Activated T-helper 1 cell treated with Interleukin-2 at 50 U/mL for 16 hours (primary cell): ENCODE measurements around the gene ITPR1.
"Not testable (repeated sequence)": the region's sequence is repeated elsewhere in the genome, so short reads cannot be mapped to it uniquely, and the experiment has no call there.

ENCODE experiments used
- DNase-seq: peaks from one replicate; pipeline ENCODE4 v3.0.0-alpha.2; 2020; ENCODE audit warnings: low read depth

ITPR1 gene

GRCh38 chr3:4758957-4759656 lies 266.0 kb downstream of the ITPR1 start:
- DNase-seq, result no peak

- DNase-seq, result no peak
Measured at GRCh38 chr3:4759689-4760312, 266.7 kb downstream of the ITPR1 start.

DNA sequence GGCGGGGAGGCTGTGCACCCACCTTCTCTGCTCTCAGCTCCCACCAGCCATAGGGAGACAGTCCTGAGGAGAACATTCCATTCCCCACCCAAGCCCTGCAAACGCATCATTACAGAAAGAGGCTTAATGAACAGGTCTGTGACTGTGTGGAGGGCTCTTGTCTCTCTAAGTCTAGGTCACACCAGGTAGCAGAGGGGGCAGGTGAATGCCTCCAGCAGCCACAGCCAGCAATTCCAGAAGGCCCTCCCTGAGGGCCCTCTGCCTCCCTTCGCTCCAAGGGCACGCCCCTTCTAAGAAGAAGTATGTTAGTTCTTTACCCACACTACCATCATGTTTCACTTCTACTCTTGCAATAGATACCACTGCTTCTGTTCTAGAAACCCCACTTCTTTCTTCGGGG lies 268.6 kb downstream of the ITPR1 start:
- DNase-seq, result no peak

DNA sequence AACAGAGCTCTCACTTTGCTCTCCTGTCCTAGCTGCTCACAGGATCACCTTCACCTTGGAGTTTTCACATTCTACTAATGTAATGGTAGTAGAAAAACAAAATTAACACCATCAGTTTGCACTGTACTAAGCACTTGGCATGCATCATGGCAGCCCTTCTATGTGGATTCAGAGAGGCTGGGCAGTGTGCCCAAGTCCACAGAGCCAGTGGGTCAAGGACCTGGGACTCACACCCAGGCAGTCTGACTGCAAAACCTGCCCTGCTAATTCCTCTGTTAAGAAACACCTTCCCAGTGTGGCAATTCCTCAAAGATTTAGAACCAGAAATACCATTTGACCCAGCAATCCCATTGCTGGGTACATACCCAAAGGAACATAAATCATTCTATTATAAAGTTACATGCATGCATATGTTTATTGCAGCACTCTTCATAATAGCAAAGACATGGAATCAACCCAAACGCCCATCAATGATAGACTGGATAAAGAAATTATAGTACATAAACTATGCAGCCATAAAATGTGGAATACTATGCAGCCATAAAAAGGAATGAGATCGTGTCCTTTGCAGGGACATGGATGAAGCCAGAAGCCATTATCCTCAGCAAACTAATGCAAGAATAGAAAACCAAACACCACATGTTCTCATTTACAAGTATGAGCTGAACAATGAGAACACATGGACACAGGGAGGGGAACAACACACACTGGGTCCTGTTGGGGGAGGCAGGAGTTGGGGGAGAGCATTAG lies 269.5 kb downstream of the ITPR1 start:
- DNase-seq, result not testable (repeated sequence)

DNA sequence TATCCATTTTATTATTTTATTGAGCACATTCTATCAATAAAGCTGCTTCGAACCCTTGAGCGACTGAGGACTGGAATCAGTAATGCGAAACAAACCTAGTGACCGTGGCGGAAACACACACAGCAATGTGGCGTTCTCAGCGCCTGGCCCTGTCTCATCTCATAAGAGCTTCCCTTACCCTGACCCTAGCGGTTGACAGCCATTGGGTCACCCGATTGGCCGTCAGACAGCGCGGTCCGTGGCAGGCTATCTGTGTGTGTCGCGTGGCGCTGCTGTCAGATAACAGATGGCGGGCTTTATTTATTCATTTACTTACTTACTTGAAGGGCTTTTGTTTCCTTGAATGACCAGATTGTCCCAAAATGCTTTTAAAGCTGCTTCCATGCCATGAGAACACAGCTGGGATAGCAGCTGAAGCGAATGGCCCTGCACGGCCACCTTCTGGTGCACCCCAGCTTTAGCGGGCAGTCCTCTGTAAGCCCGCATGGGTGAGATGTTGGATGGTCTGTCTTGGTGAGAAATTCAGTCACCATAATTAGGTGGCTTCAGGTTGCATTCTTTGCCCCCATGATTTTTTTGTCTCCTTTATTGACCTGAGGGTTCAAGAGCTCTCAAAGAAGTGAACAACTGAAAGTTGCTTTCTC lies 270.6 kb downstream of the ITPR1 start:
- DNase-seq, result no peak

GRCh38 chr3:4765212-4765611 lies 272.1 kb downstream of the ITPR1 start:
- no peak for DNase-seq

- DNase-seq, result no peak
Measured at GRCh38 chr3:4766263-4766662, 273.1 kb downstream of the ITPR1 start.

- no peak for DNase-seq
Measured at GRCh38 chr3:4766716-4767499, 273.8 kb downstream of the ITPR1 start.

GRCh38 chr3:4768021-4768420 lies 274.9 kb downstream of the ITPR1 start:
- DNase-seq, result no peak

DNA sequence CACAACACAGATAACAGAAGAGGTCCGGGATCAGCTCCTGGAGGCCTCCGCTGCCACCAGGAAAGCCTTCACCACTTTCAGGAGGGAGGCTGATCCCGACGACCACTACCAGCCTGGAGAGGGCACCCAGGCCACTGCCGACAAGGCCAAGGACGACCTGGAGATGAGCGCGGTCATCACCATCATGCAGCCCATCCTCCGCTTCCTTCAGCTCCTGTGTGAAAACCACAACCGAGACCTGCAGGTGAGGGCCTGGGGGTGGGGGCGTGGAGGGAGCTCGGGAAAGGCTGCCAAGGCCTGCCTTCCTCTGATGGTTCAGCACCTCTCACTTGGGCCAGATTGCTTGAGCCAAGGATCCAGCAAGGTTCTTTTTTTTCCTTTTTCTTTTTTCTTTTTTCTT lies 275.4 kb downstream of the ITPR1 start:
- DNase-seq, result no peak

GRCh38 chr3:4770561-4770960 lies 277.4 kb downstream of the ITPR1 start:
- DNase-seq, result no peak

DNA sequence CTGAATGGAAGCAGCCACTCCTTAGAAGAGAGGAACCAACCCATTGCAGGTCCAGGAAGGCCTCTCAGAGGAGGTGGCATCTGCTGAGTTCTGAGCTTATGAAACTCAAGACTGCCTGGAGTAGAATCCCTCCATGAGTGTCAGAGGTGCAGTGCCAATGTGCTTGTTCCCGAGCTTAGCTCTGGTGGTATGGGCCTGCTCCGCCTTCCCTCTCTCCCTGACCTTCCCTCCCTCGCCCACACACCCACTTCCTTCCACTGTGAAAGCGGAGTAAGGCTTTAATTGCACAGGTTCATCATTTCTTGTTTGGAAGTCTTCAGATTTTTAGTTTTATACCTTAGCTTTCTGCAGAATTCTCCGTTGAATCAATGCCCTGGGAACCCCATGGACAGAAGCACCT lies 278.1 kb downstream of the ITPR1 start:
- DNase-seq, result no peak

GRCh38 chr3:4772171-4772804 lies 279.1 kb downstream of the ITPR1 start:
- no peak for DNase-seq

GRCh38 chr3:4772858-4773257 lies 279.7 kb downstream of the ITPR1 start:
- DNase-seq, result no peak

DNA sequence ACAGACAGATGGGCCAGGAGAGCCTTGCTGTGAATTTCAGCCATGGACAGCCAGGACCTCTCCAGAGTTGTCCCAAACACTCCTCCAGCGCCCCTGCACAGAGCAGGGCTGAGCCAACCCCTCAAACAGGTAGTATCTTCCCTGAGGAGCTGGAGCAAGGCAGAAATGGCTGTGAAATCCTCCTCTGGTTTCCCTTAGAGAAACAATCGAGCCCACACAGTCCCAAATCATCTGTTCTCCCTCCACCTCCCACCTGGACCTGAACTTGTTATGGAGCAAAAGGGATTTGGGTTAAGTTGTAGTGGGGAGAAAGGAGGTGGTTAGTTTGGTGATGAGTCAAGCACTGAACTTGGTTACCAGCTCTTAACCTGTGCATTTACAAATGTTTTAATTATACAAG lies 280.4 kb downstream of the ITPR1 start:
- no peak for DNase-seq

GRCh38 chr3:4774531-4774930 lies 281.4 kb downstream of the ITPR1 start:
- no peak for DNase-seq

DNA sequence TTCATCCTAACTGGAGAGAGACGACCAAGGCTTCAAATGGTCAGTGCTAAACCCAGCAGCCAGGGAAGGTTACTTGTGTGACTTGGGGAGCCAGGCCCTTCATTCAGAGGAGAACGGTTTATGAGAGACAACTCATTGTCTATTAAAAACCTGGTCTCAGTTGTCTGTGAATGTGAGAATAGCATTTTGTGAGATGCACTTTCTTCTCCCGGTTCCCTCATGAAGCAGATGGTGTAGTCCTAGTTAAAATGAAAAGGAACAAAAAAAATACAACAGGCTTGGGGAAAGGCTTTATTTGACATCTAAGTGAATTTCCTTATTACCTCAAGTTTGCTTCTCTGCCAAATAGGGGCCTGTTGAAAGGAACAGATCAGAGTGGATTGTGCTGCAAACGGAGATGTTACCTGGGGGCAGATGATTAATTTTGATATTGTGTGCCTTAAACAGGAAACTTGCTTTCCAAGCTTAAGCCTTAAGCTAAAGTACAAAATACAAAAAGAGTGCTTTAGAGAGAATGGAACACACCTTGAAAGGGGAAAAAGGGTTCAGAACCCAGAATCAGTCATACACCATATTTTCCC lies 283.3 kb downstream of the ITPR1 start:
- DNase-seq, result no peak

GRCh38 chr3:4776980-4777581 lies 283.9 kb downstream of the ITPR1 start:
- no peak for DNase-seq

GRCh38 chr3:4778119-4778518 lies 285.0 kb downstream of the ITPR1 start:
- DNase-seq, result no peak

DNA sequence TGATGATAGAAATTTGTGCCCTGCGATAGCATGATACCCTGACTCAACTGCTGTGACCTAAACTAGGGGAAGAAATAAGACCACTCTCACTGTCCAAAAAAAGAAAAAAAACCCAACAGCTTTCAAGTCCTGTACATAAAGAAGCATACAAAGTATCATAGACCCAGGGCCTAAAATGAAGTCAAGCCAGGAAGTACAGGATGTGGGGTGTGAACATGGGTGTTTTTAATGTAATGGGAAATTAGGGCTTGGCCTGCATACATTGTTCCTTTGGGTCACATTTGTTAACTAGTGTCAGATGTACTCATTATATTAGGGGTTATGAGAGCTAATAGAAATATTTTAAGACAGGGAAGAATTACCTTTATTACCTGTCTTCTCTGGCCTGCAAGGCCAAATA lies 285.6 kb downstream of the ITPR1 start:
- no peak for DNase-seq

DNA sequence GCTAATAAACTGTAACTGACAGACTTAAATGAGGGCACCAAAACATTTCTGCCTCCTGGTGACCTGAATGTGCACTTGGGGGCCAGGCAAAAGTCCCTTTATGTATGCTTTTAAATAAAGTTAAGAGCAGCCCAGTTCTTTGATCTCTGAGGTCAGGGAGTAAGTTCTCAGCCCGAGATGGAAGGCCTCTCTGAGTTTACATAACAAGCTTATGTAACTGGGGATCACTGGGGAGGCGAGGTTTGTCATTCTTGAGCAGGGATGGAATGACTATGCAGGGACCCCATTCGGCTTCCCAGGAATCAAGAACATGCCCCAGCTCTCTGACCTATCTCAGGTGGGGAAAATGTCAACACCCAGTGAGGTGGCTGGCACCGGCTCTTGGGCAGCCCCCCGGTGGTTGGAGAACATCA lies 287.4 kb downstream of the ITPR1 start:
- no peak for DNase-seq
